SK-N-SH (cell line): ENCODE data around the gene MT2A. TPM values are rescaled to one million over a fixed set of nuclear protein-coding genes. Genes with fewer than 3 reads are reported as not detected.

Source experiments
- CTCF ChIA-PET: fragments of 300-600, 350-600 bp; formaldehyde crosslinking; extraction: SDS; loops from one replicate; lab custom pipeline; 2021; lab: Yijun Ruan, JAX
- POLR2A ChIA-PET: fragments of 350-600 bp; sonication (Branson Sonifier 250); formaldehyde crosslinking; extraction: SDS; loops from one replicate; lab custom pipeline; 2020; ENCODE audit warnings: antibody characterized with exemption, inconsistent platforms; lab: Yijun Ruan, JAX
- DNase-seq: peaks from one replicate; pipeline ENCODE4 v3.0.0; 2012
- H2AFZ ChIP-seq: fragments of 200-600 bp; sonication (generic); 2 replicates; pipeline ENCODE4 v1.8.1; 2016; ENCODE audit warnings: antibody characterized with exemption, mild to moderate bottlenecking, low read depth
- H3F3A ChIP-seq: fragments of 200-600 bp; sonication (generic); replicated peaks from 2 replicates; pipeline ENCODE3; 2016; ENCODE audit warnings: antibody characterized with exemption, mild to moderate bottlenecking; ENCODE audit not compliant: insufficient read depth
- H3K27ac ChIP-seq, 2 experiments: fragments of 200-500 bp in 1 of 2; fragments of 200-600 bp in 1 of 2; sonication (Bioruptor generic) in 1 of 2; sonication (generic), shearing (Covaris generic) in 1 of 2; 2 replicates each; pipeline versions ENCODE4 v1.5.1 to v1.6.1; 2014 to 2016; ENCODE audit warnings: low read depth in 2 of 2, inconsistent platforms in 1 of 2, low read length in 1 of 2, mild to moderate bottlenecking in 1 of 2, mixed read lengths in 1 of 2
- H3K27me3 ChIP-seq: fragments of 200-600 bp; sonication (generic), shearing (Covaris generic); 2 replicates; pipeline ENCODE4 v1.6.1; 2016; ENCODE audit warnings: mixed run types; ENCODE audit not compliant: insufficient read depth
- H3K36me3 ChIP-seq, 2 experiments: fragments of 200-500 bp in 1 of 2; fragments of 200-600 bp in 1 of 2; sonication (Bioruptor generic) in 1 of 2; sonication (generic) in 1 of 2; replicated peaks in 1 of 2; 2 replicates each; pipeline versions ENCODE3 to v1.5.1; 2014 to 2016; ENCODE audit warnings: low read length in 1 of 2, mild to moderate bottlenecking in 1 of 2; ENCODE audit not compliant: insufficient read depth in 2 of 2, control insufficient read depth in 1 of 2
- H3K4me1 ChIP-seq, 2 experiments: fragments of 200-500 bp in 1 of 2; fragments of 200-600 bp in 1 of 2; sonication (Bioruptor generic) in 1 of 2; sonication (generic), shearing (Covaris generic) in 1 of 2; 2 replicates each; pipeline versions ENCODE4 v1.5.1 to v1.6.1; 2014 to 2016; ENCODE audit warnings: low read depth in 1 of 2, low read length in 1 of 2, mixed run types in 1 of 2; ENCODE audit not compliant: insufficient read depth in 2 of 2, control insufficient read depth in 1 of 2
- H3K4me2 ChIP-seq: fragments of 200-600 bp; sonication (generic), shearing (Covaris generic); 2 replicates; pipeline ENCODE4 v1.6.1; 2017; ENCODE audit warnings: mixed run types
- H3K4me3 ChIP-seq, 2 experiments: fragments of 200-500 bp in 1 of 2; fragments of 200-600 bp in 1 of 2; sonication (Bioruptor generic) in 1 of 2; sonication (generic), shearing (Covaris generic) in 1 of 2; 2 replicates each; pipeline versions ENCODE4 v1.5.1 to v1.8.1; 2014 to 2016; ENCODE audit warnings: low read depth in 2 of 2, inconsistent platforms in 1 of 2, low read length in 1 of 2, mild to moderate bottlenecking in 1 of 2, mixed read lengths in 1 of 2, moderate library complexity in 1 of 2
- H3K79me2 ChIP-seq: fragments of 200-600 bp; sonication (generic); 2 replicates; pipeline ENCODE4 v1.8.1; 2017; ENCODE audit warnings: mild to moderate bottlenecking; ENCODE audit not compliant: insufficient read depth
- H3K9ac ChIP-seq: fragments of 200-600 bp; sonication (generic); 2 replicates; pipeline ENCODE4 v1.6.1; 2017; ENCODE audit warnings: mixed run types
- H3K9me2 ChIP-seq: fragments of 200-600 bp; sonication (generic); 2 replicates; pipeline ENCODE4 v1.6.1; 2017; ENCODE audit warnings: mixed run types
- H3K9me3 ChIP-seq: fragments of 200-600 bp; sonication (generic); 2 replicates; pipeline ENCODE4 v1.6.1; 2017; ENCODE audit warnings: mixed run types, mild to moderate bottlenecking, moderate library complexity
- H4K20me1 ChIP-seq: fragments of 200-600 bp; sonication (generic); 2 replicates; pipeline ENCODE4 v1.6.1; 2017; ENCODE audit warnings: mild to moderate bottlenecking, mixed run types; ENCODE audit not compliant: insufficient read depth
- CHD2 ChIP-seq: fragments of 150-350 bp; IDR thresholded peaks from 2 replicates; pipeline ENCODE4 v1.6.1; 2018; ENCODE audit warnings: low read length; ENCODE audit not compliant: partially characterized antibody
- ELF1 ChIP-seq: IDR thresholded peaks from 2 replicates; pipeline ENCODE4 v1.4.0; 2012
- EP300 ChIP-seq, 2 experiments: IDR thresholded peaks; 2 replicates each; pipeline versions ENCODE4 v1.4.0 to v1.6.1; 2012; ENCODE audit warnings: borderline replicate concordance in 1 of 2, low read depth in 1 of 2, low read length in 1 of 2
- EZH2phosphoT487 ChIP-seq: fragments of 200-600 bp; sonication (generic); IDR thresholded peaks from 2 replicates; pipeline ENCODE4 v1.6.1; 2017; ENCODE audit warnings: low read depth, mixed run types, mild to moderate bottlenecking, antibody characterized with exemption, moderate library complexity, borderline replicate concordance
- FOSL2 ChIP-seq: IDR thresholded peaks from 2 replicates; pipeline ENCODE4 v1.4.0; 2012; ENCODE audit warnings: low read depth, mild to moderate bottlenecking, moderate library complexity, borderline replicate concordance
- FOXJ3 ChIP-seq: sonication (generic); formaldehyde crosslinking; IDR thresholded peaks from 2 replicates; pipeline ENCODE4 v1.5.1; 2020; ENCODE audit warnings: mild to moderate bottlenecking, missing genetic modification reagents
- FOXM1 ChIP-seq: IDR thresholded peaks from 2 replicates; pipeline ENCODE4 v1.4.0; 2012; ENCODE audit warnings: low read depth, mild to moderate bottlenecking
- GATA2 ChIP-seq: sonication (generic); formaldehyde crosslinking; IDR thresholded peaks from 2 replicates; pipeline ENCODE4 v1.5.0; 2020; ENCODE audit warnings: mild to moderate bottlenecking, missing genetic modification reagents
- JUND ChIP-seq: IDR thresholded peaks from 2 replicates; pipeline ENCODE4 v1.4.0; 2012
- NFIC ChIP-seq: IDR thresholded peaks from 2 replicates; pipeline ENCODE4 v1.4.0; 2012; ENCODE audit warnings: borderline replicate concordance
- NRF1 ChIP-seq: IDR thresholded peaks from 2 replicates; pipeline ENCODE4 v1.6.1; 2012; ENCODE audit warnings: low read depth, mild to moderate bottlenecking, low read length
- RAD21 ChIP-seq: IDR thresholded peaks from 2 replicates; pipeline ENCODE4 v1.6.1; 2012; ENCODE audit warnings: mild to moderate bottlenecking, low read length
- REST ChIP-seq: IDR thresholded peaks from 2 replicates; pipeline ENCODE4 v1.6.1; 2012; ENCODE audit warnings: mild to moderate bottlenecking, low read depth, low read length, moderate library complexity
- RXRA ChIP-seq: IDR thresholded peaks from 2 replicates; pipeline ENCODE4 v1.4.0; 2012; ENCODE audit warnings: low read depth, mild to moderate bottlenecking, borderline replicate concordance
- SIN3A ChIP-seq: IDR thresholded peaks from 2 replicates; pipeline ENCODE4 v1.6.1; 2012; ENCODE audit warnings: low read depth, mild to moderate bottlenecking, low read length, moderate library complexity, borderline replicate concordance
- SMC3 ChIP-seq: IDR thresholded peaks from 2 replicates; pipeline ENCODE4 v1.6.1; 2012; ENCODE audit warnings: low read depth, low read length, improper control_type of control experiment
- TAF1 ChIP-seq: IDR thresholded peaks from 2 replicates; pipeline ENCODE4 v1.6.1; 2012; ENCODE audit warnings: low read depth, mild to moderate bottlenecking, low read length, moderate library complexity, borderline replicate concordance
- TCF12 ChIP-seq: IDR thresholded peaks from 2 replicates; pipeline ENCODE4 v1.4.0; 2012
- TEAD4 ChIP-seq: IDR thresholded peaks from 2 replicates; pipeline ENCODE4 v1.4.0; 2012; ENCODE audit warnings: mild to moderate bottlenecking, borderline replicate concordance; ENCODE audit not compliant: insufficient read depth
- USF1 ChIP-seq: IDR thresholded peaks from 2 replicates; pipeline ENCODE4 v1.4.0; 2012; ENCODE audit warnings: low read depth, borderline replicate concordance
- YY1 ChIP-seq: IDR thresholded peaks from 2 replicates; pipeline ENCODE4 v1.4.0; 2012; ENCODE audit warnings: low read depth, mild to moderate bottlenecking
- WGBS: methylation state at CpG from one replicate; pipeline ENCODE4 v1.1.6; 2017; ENCODE audit warnings: low lambda C conversion rate; 5-methylcytosine and 5-hydroxymethylcytosine counted together
- polyA plus RNA-seq, 3 experiments: library from polyadenylated mRNA; depleted of rRNA; stranded (reverse); fragments of >200 nt; gene quantifications; 2 replicates each; pipeline ENCODE4 v1.2.3, GENCODE V29; 2012
- TF ChIP-seq, protein P1 (sequence below): IDR thresholded peaks from 2 replicates; pipeline ENCODE4 v1.4.0; 2012; ENCODE audit warnings: low read depth, borderline replicate concordance
- TF ChIP-seq, protein P2 (sequence below): IDR thresholded peaks from 2 replicates; pipeline ENCODE4; 2012
- TF ChIP-seq, protein P3 (sequence below): IDR thresholded peaks from 2 replicates; pipeline ENCODE4 v1.4.0; 2012; ENCODE audit warnings: low read depth
- TF ChIP-seq, protein P4 (sequence below): fragments of 200-600 bp; sonication (generic); IDR thresholded peaks from 2 replicates; pipeline ENCODE4 v1.6.1; 2017; ENCODE audit warnings: antibody characterized with exemption, mild to moderate bottlenecking, moderate library complexity

MT2A gene
- polyA plus RNA-seq, 1 of the 3 experiments (the other 2 are of a cell fraction), result 133 TPM

DNA sequence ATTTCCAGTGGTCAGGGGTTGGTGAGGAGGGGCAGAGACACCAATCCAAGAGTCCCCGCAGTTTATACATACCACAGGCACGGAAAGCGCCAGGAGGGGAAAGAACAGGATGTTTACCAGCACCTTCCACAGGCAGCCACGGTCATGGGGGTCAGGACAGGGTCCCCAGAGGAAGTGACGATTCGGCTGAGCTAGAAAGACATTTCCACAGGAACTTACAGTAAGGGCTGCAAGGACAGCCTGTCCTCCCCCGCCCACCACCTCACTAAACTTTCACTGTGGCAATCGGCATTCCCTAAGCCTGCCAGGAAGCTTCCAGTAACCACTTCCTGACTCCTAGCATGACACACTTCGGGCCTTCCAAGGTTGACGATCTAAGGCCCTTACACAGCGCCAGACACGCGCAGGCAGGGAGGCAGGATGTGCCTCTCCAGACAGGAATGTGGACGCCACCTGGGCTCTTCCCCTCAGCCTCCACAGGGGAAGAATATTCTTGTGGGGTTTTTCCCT lies 1.2 kb upstream of the MT2A start:
- Histone ChIP-seq H3K9ac (peak overlapping the region; percentile 90), H3K27ac (peak overlapping the region; percentile 86 to 96), H3K4me1 (peaks cover 35 to 46% of the 10 kb centered on the region in 2 experiments; a peak in 3 of 4 replicates), H3K36me3 (no peaks in the 10 kb centered on the region), H3K9me3 (no peaks in the 10 kb centered on the region), H4K20me1 (no peaks in the 10 kb centered on the region; the same call in 1 of the 2 replicates), H3K4me3 (no peak overlapping the region), H2AFZ (peak overlapping the region; percentile 43), H3K9me2 (no peaks in the 10 kb centered on the region), H3F3A (peaks cover 54% of the 10 kb centered on the region), H3K4me2 (peak overlapping the region; percentile 88), H3K79me2 (peaks cover 30% of the 10 kb centered on the region), H3K27me3 (no peaks in the 10 kb centered on the region)
- ChIA-PET POLR2A (no interaction called here), CTCF (interaction anchor here (1.2 to 8.2 kb wide), 2 partner anchors 44 to 95 kb away, joined by 3 to 138 read pairs; no protein-coding TSS in a partner anchor)
- no peak for DNase-seq
- 24% methylated on average over 11 of the region's 14 CpGs for WGBS
- TF ChIP-seq EZH2phosphoT487 (no peak), USF1 (no peak), GATA2 (CRISPR knock-in tag) (no peak), JUND (no peak), ELF1 (peak; percentile 59; the same call in 1 of the 2 replicates), SIN3A (peak; percentile 67; the same call in 1 of the 2 replicates), CHD2 (no peak), TCF12 (peak; percentile 80), SMC3 (no peak), NFIC (peak; percentile 81), RXRA (peak; percentile 48; the same call in 1 of the 2 replicates), YY1 (no peak), FOSL2 (peak; percentile 56; the same call in 1 of the 2 replicates), TAF1 (peak; percentile 66; the same call in 1 of the 2 replicates), EP300 (IDR thresholded peaks at IDR 0.05; ENCODE audit: borderline replicate concordance in 1 of 2, low read depth in 1 of 2, low read length in 1 of 2) (peak in 1 of 2 experiments; percentile 67; a peak in 1 of 4 replicates), REST (peak; percentile 69), FOXM1 (no peak), NRF1 (no peak), TEAD4 (peak; percentile 67; the same call in 1 of the 2 replicates), RAD21 (no peak), FOXJ3 (CRISPR knock-in tag) (no peak)
- TF ChIP-seq, protein P1, sequence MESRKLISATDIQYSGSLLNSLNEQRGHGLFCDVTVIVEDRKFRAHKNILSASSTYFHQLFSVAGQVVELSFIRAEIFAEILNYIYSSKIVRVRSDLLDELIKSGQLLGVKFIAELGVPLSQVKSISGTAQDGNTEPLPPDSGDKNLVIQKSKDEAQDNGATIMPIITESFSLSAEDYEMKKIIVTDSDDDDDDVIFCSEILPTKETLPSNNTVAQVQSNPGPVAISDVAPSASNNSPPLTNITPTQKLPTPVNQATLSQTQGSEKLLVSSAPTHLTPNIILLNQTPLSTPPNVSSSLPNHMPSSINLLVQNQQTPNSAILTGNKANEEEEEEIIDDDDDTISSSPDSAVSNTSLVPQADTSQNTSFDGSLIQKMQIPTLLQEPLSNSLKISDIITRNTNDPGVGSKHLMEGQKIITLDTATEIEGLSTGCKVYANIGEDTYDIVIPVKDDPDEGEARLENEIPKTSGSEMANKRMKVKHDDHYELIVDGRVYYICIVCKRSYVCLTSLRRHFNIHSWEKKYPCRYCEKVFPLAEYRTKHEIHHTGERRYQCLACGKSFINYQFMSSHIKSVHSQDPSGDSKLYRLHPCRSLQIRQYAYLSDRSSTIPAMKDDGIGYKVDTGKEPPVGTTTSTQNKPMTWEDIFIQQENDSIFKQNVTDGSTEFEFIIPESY, result no peak
- TF ChIP-seq, protein P2, sequence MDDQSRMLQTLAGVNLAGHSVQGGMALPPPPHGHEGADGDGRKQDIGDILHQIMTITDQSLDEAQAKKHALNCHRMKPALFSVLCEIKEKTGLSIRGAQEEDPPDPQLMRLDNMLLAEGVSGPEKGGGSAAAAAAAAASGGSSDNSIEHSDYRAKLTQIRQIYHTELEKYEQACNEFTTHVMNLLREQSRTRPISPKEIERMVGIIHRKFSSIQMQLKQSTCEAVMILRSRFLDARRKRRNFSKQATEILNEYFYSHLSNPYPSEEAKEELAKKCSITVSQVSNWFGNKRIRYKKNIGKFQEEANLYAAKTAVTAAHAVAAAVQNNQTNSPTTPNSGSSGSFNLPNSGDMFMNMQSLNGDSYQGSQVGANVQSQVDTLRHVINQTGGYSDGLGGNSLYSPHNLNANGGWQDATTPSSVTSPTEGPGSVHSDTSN, result peak; percentile 22; the same call in 1 of the 2 replicates
- TF ChIP-seq, protein P3, sequence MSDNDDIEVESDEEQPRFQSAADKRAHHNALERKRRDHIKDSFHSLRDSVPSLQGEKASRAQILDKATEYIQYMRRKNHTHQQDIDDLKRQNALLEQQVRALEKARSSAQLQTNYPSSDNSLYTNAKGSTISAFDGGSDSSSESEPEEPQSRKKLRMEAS, result peak; percentile 96
- TF ChIP-seq, protein P4, sequence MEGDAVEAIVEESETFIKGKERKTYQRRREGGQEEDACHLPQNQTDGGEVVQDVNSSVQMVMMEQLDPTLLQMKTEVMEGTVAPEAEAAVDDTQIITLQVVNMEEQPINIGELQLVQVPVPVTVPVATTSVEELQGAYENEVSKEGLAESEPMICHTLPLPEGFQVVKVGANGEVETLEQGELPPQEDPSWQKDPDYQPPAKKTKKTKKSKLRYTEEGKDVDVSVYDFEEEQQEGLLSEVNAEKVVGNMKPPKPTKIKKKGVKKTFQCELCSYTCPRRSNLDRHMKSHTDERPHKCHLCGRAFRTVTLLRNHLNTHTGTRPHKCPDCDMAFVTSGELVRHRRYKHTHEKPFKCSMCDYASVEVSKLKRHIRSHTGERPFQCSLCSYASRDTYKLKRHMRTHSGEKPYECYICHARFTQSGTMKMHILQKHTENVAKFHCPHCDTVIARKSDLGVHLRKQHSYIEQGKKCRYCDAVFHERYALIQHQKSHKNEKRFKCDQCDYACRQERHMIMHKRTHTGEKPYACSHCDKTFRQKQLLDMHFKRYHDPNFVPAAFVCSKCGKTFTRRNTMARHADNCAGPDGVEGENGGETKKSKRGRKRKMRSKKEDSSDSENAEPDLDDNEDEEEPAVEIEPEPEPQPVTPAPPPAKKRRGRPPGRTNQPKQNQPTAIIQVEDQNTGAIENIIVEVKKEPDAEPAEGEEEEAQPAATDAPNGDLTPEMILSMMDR, result no peak
